Anterior cingulate cortex (tissue), 58 donors: ENCODE data around the gene SP6.

Experiments used
- DNase-seq, 58 donors: peaks; one replicate each; lab custom pipeline; 2025; lab: John Stamatoyannopoulos, UW

Gene SP6

DNA sequence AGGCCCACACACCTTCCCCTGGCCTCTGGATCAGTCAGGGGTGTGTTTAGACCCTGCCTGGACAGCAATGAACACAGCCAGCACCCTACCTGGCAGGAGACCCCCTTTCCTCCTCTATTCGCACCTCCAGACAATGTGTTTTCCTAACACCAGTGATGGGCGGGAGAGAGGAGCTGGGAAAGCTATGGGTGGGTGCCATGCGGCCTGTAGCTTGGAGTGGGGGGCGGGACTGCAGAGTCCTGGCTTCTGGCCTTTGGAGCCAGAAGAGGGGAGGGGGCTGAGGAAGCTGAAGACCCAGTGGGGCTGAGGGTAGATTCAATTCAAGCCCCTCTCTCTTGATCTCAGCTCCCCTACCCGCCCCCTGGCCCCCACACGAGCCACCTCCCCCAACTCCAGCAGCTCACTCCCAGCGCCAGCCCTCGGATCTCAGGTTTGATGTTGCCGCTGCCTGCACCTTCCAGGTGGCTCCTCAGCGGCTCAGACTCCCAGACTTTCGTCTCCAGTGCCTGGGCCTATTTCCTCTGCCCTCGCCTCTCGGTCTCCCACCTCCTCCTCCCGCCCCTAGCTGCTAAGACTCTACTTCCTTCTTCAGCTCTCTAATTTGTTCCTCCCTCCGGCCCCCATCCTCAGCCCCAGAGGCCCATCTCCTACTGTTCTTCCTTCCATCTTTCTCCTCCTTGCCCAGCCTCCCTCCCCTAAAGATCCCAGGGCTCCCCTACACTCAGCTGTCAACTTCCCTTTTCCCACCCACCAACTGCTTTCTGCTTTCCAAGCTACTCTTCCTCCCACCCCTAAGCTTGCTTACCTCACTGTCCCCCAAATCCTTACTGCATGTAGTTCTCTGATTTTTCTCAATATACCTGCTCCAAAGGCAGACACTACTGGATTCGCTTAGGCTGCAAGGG, 6.8 kb upstream of the SP6 start:
- DNase-seq, result no peak

DNA sequence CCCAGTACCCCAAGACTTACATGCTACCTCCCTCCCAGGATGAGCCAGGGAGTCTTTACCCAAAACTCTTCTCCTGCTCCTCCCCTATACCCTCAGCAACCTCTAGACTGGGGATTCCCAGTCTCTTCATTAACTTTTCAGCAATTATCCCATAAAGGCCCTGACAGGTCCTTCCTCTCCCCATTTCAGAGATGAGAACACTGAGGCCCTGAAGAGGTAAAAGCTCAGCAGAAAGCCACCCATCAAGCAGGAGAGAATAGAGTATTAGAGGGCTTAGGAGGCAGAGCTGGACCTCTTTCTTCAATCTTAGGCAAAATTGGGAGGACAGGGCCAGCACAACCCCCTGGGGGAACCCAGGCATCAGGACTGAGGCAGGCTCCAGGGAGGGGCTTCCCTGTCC, 5.9 kb upstream of the SP6 start:
- DNase-seq, result no peak

DNA sequence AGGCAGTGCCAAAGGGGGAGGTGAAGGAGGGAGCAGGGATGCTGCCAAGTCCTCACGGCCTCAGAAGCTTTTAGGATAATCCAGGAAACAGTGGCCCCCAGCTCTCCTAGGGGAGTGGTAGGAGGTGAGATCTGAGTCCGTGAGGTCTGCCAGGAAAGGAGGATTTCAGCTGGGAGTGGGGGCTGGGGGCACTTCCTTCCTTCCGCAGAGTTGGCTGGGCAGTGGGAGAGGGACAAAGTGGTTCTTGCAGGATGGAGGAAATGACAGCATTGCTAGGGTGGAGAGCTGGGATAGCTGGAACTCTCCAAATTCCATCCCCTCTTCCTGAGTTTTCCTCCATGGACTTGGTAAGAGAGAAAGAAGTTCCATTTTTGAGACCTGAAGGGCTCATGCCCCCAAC, 4.8 kb upstream of the SP6 start:
- no peak for DNase-seq

DNA sequence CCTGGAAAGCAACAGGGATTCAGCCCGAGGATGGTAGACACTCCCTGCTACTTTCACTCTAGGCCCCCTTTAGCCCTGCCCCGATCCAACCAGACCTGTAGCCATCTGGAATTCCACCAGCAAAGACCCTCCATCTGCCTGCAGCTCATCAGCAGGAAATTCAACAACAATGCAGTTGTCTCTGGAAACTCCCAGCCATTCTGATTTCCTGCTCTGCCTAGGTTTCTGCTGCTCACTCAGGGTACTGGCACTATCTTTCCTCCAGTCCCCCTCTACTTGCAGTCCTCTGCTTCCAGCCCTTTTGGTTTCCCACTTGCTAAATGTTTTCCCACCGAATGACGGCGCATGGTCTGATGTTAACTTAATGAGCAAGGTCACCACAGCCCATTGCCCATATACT, 2.7 kb upstream of the SP6 start:
- no peak for DNase-seq

DNA sequence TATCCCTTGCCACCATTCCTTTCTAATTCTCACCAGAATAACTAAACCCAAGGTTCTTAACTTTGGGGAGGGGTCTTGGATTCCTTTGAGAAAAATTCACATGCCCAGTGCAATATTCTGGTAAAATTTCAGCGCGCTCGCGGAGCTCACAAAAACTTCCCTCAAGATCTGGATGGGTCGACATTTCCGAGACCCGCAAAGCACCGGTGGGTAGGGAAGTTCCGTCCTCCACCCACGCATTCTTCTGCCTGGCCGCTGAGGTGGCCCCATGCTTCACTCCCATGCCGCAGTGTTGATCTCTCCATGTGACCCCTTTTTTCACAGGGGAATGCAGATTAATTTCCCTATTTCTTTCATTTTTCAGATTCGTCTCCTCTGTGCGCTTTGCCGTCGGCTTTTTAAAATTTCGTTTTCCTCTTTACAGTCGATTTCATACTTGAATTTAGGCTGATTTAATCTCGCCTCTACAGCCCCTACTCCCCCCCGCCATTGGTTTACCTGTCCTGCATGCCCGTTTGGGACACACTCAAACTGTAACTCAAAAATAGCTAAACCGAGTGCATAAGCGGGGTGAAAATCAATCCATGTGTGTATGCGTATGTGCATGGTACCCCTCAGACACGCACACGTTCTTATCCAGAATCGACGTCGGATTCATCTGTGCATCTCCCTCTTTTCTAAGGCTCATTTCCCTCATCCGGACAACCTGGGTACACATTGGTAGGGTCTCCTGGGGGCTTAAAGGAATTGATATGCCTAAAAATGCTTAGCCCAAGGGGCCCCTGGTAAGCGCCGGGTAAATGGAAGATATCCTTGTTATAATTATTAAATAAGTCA, 1.4 kb upstream of the SP6 start:
- DNase-seq, result no peak

DNA sequence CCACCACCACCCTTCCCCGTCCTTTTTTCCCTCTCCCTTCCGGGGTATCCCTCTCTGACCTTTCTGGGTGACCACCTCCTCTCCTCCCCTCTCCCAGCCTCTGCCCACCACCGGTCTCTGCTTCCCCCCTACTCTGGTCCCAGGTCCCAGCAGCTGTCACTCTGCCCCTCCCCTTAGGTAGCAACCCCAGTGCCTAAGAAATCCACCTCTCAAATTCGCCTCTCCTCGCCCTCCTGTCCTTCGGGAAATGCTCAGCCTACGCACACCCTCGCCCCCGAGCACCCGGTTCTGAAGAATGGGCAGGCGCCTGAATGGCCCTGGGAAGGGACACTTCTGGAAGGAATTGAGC, 775 bp upstream of the SP6 start:
- DNase-seq, result no peak

DNA sequence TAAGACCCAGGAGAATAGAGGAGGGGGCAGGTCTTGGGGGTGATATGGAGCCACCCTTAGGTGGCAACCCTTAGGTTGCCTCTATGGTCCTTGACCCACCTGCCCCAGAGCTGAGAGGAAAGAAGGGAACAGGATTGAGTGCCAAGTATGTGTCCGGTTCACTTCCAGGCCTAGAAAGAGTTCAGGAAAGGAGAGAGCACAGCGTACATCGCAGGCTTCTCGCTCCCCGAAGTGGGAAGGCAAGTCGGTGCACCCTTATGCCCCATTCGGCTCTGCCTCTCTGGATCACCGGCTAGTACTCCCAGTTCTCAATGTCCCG, 631 bp downstream of the SP6 start:
- no peak for DNase-seq

DNA sequence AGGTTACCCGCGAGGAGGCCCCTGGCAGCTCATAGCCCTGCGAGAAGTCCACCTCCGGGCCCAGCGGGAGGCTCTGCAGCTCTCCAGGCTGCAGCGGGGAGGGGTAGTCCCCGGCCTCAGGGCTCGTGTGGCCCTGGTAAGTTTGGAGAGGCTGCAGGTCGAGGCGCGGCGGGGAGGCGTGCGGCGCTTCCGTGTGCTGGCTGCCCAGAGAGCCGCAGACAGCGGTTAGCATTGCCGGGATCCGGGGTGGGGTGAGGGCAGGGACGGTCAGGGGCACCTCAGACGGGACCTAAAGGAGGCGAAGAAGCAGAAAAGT, 2.8 kb downstream of the SP6 start:
- no peak for DNase-seq

DNA sequence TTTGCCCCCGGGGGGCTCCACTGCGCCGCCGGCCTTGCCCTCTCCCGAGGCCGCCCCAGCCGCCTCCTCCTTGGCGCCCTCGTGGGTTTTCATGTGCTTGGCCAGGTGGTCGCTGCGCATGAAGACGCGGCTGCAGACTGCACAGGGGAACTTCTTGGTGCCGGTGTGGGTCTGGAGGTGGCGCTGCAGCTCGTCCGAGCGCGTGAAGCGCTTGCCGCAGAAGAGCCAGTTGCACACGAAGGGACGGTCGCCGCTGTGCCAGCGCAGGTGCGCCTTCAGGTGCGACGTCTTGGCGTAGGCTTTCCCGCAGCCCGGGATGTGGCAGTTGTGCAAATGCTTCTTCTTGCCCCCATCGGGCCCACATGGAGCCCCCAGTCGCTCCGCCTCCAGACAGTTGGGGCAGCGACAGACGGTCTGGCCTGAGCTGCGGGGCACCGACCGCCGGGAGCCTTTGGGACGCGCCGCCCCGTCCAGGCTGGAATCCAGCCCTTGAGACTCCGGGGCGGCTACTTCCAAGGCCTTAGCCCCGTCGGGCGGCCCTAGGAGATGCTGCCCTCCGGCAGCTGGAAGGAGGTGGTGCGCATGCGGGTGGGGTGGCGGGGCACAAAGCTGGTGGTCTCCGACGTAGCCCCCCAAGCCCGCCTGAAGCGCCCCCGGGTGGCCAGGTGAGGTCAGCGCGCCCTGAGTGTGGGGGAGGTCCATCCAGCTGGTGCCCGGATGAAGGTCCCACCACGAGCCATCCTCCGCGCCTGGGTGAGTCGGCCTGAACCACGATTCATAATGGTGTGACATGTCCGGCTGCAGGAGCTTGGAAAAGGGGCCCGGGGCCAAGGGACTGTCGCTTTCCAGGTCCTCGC, 3.4 kb downstream of the SP6 start:
- DNase-seq, result no peak

DNA sequence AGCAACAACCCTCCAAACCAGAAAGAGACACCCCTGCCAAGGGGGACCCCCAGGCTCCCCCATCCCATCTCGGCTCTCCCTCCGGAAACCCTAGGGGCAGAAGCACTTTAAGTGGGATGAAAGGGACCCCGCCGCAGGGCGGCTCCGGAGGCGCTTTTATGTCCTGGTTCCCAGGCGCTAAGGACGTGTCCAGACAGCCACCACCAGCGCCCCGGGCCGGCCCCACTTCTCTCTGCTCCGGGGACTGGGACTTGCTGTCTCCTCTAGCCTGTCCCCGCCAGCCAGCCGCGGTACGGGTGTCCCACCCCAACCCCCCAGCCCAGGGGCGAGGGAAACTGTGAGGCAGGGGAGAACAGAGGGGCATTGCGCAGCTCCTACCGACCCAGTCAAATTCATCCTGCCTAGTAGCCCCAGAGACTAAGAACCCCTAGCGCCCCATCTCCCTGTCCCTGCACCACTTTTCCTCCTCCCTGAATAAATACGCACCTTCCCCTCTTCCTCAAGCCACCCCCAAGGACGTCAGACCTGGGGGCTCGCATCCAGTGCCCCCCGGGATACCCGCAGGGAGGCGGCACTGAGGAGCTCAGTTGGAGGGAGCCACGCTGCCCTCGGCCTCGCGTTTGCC, 4.1 kb downstream of the SP6 start:
- no peak for DNase-seq

DNA sequence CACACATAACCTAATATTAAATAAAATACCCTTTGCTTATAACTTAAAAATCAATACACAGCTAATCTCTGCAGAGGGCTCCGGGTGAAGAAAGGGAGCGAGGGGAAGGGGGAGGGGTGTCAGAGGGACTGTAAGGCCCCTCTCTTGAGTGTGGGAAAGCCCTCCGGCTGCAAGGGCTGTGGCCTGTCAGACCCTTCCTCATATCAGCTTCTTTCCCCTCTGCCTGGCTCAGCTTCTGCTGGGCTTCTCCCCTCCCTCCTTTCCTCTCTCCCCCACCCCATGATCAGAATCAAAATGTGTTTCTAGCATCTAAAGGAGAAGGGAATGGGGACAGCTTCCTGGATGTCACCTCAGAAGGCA, 5.3 kb downstream of the SP6 start:
- DNase-seq, result no peak

DNA sequence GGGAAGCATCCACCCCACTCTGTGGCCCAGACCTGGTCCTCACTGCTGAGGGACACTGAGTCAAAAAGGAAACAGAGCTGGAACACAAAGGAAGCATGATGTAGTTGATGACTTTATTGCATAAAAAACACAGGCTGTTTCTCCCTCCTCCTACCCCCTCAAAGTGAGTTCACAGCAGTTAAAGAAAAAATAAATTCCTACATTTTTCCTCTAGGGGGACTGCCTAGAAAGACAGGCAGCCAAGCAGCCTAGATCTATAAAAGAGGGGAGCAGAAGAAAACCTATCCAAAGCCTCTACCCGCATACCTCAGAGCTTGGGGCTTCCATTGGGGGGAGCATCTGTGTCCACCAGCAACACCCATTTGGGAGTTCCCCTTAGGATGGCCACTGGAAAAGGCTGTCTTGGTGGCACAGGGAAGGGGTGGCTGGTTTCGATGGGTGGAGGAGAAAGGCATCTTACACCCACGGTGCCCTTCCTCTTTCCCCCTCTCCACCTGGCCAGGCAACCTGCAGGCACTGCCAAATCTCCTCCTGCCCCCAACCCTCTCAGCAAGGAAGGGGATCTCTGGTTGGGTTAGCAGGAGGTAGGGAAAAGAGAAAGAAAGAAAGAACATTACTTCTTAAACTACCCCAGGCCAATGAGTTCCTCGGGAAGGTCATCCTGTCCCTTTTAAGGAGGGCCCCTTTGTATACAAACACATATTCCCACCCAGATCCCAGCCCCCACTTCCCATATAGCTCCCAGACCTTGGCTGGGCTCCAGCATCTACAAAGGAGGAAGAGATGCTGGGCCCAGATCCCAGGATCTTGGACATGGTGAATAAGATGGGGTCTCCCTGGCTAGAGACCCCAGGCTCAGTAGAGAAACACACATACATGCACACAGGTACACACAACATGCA, 5.9 kb downstream of the SP6 start:
- no peak for DNase-seq

DNA sequence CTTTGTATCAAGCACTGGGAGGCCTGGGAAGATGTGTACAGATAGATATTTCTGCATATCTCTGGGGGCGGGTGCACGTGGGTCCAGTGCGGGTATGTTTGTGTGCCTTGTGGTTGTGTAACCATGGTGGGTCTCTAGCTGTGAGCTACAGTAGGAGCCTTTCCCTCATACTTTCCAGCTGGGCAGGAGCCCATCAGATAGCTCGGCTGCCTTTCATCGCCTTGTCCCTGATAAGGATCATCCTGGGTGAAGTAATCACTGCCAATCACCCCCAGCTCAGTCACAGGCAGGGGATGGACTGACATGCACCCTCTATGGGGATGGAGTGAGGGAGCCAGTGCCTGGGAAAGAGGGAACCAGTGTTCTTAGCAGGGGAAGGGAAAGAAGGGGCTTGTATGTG, 6.7 kb downstream of the SP6 start:
- DNase-seq, result no peak

DNA sequence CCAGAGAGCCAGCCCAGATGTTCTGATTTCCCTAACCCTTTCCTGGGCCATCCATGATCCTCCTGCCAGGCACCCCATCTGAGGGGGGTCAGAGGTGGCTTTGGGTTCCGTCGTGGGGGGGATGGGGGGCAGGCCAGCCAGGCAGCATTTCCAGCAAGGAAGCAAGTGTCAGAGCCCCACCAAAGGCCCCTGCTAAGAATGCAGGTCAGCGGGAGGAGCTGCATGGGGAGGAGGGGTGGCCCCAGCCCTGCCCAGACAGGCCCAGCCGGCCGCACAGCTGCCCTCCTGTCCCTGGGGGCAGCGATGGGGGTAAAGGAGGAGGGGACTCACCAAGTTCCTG, 7.6 kb downstream of the SP6 start:
- DNase-seq, result no peak

DNA sequence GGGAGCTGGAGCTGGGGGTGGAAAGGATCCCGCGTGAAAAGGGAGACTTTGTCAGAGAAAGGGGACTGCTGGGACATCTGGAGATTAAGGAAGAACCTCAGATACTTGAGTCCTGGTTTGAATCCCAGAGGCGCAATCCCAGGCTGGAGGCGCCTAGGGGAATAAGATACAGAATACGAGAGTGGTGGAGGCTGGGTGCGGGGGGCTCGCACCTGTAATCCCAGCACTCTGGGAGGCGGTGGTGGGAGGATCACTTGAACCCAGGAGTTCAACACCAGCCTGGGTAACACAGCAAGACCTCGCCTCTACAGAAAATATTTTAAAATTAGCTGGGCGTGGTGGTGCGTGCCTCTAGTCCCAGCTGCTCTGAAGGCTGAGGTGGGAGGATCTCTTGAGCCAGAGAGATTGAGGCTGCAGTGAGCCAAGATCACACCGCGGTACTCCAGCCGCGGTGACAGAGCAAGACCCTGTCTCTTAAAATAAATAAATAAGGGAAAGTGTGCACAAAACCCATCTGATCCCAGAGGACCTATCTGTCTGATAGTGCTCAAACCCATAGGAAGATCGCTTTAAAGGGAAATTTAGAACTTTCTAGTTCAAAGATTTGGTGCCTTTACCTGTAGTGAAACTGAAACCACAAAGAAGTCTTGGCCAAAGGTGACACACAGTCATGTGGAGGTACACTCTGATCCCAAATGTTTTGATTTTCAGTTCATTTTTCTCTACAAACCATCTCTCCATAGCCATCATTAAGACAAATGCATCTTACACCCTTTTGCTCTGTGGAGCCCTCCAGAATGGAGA, 9.3 kb downstream of the SP6 start:
- peak in 1 of 58 donors; percentile 16 for DNase-seq

DNA sequence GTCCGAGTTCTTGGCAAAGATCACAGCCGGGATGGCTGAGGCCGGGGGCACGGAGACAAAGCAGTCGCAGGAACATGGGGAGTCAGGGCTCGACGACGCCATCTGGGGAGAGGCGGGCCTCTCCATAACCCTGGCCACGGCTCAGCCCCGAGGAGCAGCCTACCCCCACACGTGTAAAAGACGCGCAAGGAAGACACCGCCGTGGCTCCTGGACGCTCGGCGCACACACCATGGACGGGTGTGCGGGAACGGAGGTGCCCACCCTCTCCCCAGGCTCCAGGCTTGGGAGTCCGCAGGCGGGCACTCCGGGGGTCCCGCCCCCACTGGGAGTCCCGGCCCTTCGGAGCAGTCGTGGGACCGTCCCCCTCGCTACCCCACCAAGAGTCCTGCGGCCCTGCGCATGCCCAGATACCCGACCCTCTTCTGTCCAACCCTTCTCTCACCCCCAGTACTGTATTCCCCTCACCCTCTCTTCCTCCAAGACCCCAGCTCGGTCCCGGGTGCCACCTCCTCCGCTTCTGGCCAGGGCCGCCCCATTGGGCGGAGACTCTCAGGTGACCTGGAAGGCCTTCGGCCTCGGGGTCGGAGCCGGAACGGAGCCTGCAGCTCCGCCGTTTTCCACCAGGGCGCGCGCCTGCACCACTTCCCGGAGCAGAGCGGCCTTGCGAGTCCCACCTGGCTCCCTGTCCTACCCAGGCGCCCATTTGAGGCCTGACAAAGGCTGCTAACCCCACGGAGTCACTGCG, 10.0 kb downstream of the SP6 start, which contains the start of gene SCRN2:
Gene SCRN2 (minus strand): TSS at position 532 of the 746 bp plus-strand sequence. CDS start 430 bp downstream, at position 102.
- peak in 57 of 58 donors; percentile 27 to 90 (median 77) for DNase-seq

DNA sequence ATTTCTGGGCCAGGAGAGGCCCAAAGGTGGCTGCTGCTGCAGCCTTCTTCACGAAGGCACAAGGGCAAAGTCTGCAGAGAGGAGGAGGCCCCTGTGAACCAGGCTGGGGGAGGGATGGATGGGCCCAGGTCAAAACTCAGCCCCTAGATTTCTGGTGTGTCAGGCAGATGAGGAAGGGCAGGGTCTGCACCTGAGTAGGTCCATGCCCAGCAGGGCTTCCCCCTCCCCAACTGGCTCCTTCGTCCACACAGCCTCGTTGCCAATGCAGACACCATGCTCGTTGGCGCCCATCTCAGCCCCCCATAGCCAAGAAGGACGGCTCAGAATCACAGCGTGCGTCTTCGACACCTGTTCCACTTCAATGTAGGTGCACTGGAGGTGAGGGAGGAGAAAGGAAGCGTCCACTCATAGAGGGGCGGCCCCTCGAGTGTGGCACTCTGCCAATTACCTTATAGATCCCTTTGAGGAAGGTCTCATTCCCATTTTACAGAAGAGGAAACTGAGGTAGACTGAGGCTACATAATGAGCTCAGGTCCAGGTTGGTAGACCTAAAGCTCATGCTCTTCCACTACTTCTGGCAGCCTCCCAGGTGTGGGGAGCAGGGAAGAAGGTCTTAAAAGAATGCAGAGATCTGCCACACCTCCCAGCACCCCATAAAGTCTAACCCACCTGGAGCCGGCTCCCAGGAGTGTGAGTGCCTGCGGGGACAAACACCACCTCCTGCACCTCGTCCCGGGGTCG, 10.8 kb downstream of the SP6 start:
- DNase-seq, result no peak
